Activated T-helper 1 cell treated with anti-CD3 and anti-CD28 coated beads, Interleukin-12 subunit alpha, Interleukin-12 subunit beta, Interleukin-2, Interleukin-4 antibody, amounts not matched to agents 30 ng/mL and 10 ng/mL and 1 ng/mL, durations not matched to agents 14 hours and 24 hours and 36 hours (primary cell): Measurements from ENCODE around the gene ALG9. TPM values are rescaled to one million over a fixed set of nuclear protein-coding genes. Genes with fewer than 3 reads are reported as not detected.
"Not testable (repeated sequence)": the region's sequence is repeated elsewhere in the genome, so short reads cannot be mapped to it uniquely, and the experiment has no call there.

Experiments
- DNase-seq: peaks from one replicate; pipeline ENCODE4 v3.0.0; 2021; ENCODE audit warnings: low spot score
- H3K27ac Mint-ChIP-seq: one replicate; pipeline ENCODE4 v1.8.0; 2021; ENCODE audit warnings: mild to moderate bottlenecking, mixed read lengths
- H3K27me3 Mint-ChIP-seq: one replicate; pipeline ENCODE4 v1.8.0; 2022; ENCODE audit warnings: mild to moderate bottlenecking, moderate library complexity, mixed read lengths; ENCODE audit not compliant: insufficient read depth
- H3K36me3 Mint-ChIP-seq: one replicate; pipeline ENCODE4 v1.8.0; 2021; ENCODE audit warnings: low read depth, mixed read lengths
- H3K4me1 Mint-ChIP-seq: one replicate; pipeline ENCODE4 v1.8.0; 2021; ENCODE audit warnings: low read depth, mixed read lengths
- H3K4me3 Mint-ChIP-seq: one replicate; pipeline ENCODE4 v1.8.0; 2021; ENCODE audit warnings: mild to moderate bottlenecking, moderate library complexity, mixed read lengths
- H3K9me3 Mint-ChIP-seq: one replicate; pipeline ENCODE4 v1.8.0; 2021; ENCODE audit warnings: mixed read lengths
- intact Hi-C: fragments of 100-400 bp; cut with micrococcal nuclease; formaldehyde crosslinking; loops from one replicate; pipeline ENCODE4 v1.15.1; 2024
- total RNA-seq: library from RNA; stranded (reverse); gene quantifications from 2 replicates; pipeline ENCODE4 v1.2.3, GENCODE V29; 2022

ALG9 gene
- total RNA-seq, 1 donor from 2014 or later: 29.3 TPM

DNA sequence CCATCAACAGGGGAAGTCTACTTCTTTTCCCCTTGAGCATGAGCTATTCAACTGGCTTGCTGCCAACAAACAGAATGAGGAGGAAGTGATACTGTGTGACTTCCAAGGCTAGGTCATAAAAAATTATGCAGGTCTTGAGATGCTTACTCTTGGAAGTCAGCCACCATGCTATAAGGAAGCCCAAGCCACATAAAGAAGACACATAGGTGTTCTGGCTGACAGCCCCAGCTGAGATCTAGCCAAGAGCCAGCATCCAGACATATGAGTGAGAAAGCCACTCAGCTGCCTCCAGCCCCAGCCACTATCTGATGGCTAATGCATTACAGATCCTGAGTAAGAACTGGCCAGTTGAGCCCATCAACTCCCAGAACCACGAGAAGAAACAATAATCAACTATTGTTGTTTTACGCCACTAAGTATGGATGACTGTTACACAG is 74.2 kb downstream of the ALG9 start:
- DNase-seq: no peak
- Mint-ChIP-seq H3K4me3 (no peak overlapping the region), H3K4me1 (peaks cover 9% of the 10 kb centered on the region), H3K27me3 (no peaks in the 10 kb centered on the region), H3K9me3 (no peaks in the 10 kb centered on the region), H3K36me3 (peaks cover 21% of the 10 kb centered on the region), H3K27ac (no peak overlapping the region)
- intact Hi-C loops: no loop called here

- H3K27me3 Mint-ChIP-seq: no peaks in the 10 kb centered on the region
- no peak overlapping the region for H3K27ac Mint-ChIP-seq
- H3K4me1 Mint-ChIP-seq: peaks cover 9% of the 10 kb centered on the region
- no peaks in the 10 kb centered on the region for H3K9me3 Mint-ChIP-seq
- no peak for DNase-seq
- no peak overlapping the region for H3K4me3 Mint-ChIP-seq
- H3K36me3 Mint-ChIP-seq: peaks cover 17% of the 10 kb centered on the region
- intact Hi-C loops: no loop called here
Observed at GRCh38 chr11:111796696-111797095, 74.7 kb downstream of the ALG9 start.

GRCh38 chr11:111795334-111795985 is 75.9 kb downstream of the ALG9 start:
- peaks cover 18% of the 10 kb centered on the region for H3K36me3 Mint-ChIP-seq
- intact Hi-C loops: no loop called here
- no peaks in the 10 kb centered on the region for H3K9me3 Mint-ChIP-seq
- peaks cover 9% of the 10 kb centered on the region for H3K4me1 Mint-ChIP-seq
- H3K27ac Mint-ChIP-seq: no peak overlapping the region
- no peak overlapping the region for H3K4me3 Mint-ChIP-seq
- no peak for DNase-seq
- H3K27me3 Mint-ChIP-seq: no peaks in the 10 kb centered on the region

DNA sequence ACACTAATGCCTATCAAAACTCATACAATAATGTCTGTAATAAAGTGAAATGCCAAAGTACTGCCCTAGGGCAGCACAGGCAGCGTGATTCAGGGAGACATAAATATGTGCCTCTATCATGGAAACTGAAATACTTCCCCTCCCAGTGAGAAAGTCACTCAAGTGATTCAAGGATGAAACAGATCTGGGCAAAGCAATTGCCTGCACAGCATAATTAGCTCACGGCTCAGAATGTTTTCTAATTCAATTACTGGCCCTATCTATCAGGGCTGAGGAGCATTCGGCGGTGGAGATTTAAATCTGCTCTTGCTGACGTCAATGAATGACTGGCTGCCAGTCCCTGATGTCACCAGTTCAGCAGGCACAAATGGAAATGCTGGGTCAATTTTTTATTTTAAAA is 77.5 kb downstream of the ALG9 start:
- no peak overlapping the region for H3K4me3 Mint-ChIP-seq
- no peak overlapping the region for H3K27ac Mint-ChIP-seq
- H3K27me3 Mint-ChIP-seq: no peaks in the 10 kb centered on the region
- intact Hi-C loops: no loop called here
- peaks cover 17% of the 10 kb centered on the region for H3K36me3 Mint-ChIP-seq
- no peaks in the 10 kb centered on the region for H3K9me3 Mint-ChIP-seq
- H3K4me1 Mint-ChIP-seq: peaks cover 9% of the 10 kb centered on the region
- no peak for DNase-seq

DNA sequence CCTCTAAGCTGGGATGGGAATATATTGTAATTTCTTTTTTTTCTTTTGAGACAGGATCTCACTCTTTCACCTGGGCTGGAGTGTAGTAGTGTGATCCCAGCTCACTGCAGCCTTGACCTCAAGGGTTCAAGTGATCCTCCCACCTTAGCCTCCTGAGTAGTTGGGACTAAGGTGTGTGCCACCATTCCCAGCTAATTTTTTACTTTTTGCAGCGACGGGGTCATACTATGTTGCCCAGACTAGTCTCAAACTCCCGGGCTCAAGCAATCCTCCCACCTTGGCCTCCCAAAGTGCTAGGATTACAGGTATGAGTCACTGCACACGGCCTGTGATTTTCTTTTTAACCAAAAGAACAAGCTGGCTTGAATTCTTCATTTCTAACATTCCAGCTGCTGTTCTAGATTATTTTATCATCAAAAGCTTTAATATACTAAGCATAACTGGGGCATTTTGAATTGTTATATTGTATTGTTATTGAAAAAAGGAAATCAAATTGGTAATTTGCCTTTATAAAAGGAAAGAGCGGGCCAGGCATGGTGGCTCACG is 78.4 kb downstream of the ALG9 start:
- H3K4me3 Mint-ChIP-seq: no peak overlapping the region
- intact Hi-C loops: no loop called here
- H3K36me3 Mint-ChIP-seq: peaks cover 15% of the 10 kb centered on the region
- no peaks in the 10 kb centered on the region for H3K27me3 Mint-ChIP-seq
- DNase-seq: no peak
- H3K27ac Mint-ChIP-seq: no peak overlapping the region
- no peaks in the 10 kb centered on the region for H3K9me3 Mint-ChIP-seq
- peaks cover 9% of the 10 kb centered on the region for H3K4me1 Mint-ChIP-seq

GRCh38 chr11:111792314-111792713 is 79.1 kb downstream of the ALG9 start:
- Mint-ChIP-seq H3K36me3 (peaks cover 11% of the 10 kb centered on the region), H3K4me3 (no peak overlapping the region), H3K27ac (no peak overlapping the region), H3K9me3 (no peaks in the 10 kb centered on the region), H3K4me1 (peaks cover 9% of the 10 kb centered on the region), H3K27me3 (no peaks in the 10 kb centered on the region)
- no peak for DNase-seq
- intact Hi-C loops: no loop called here

DNA sequence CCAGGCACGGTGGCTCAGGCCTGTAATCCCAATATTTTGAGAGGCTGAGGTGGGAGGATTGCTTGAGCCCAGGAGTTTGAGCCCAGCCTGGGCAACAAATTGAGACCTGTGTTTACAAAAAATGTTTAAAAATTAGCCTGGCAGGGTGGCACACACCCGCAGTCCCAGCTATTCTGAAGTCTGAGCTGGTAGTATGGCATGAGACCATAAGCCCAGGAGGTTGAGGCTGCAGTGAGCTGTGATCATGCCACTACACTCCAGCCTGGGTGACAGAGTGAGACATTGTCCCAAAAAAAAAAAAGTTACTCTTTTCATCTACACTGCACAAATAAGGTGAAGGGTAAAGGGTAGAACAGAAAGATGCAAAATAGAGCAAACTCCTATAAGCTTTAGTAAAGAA is 82.9 kb downstream of the ALG9 start:
- intact Hi-C loops: no loop called here
- H3K27ac Mint-ChIP-seq: no peak overlapping the region

GRCh38 chr11:111788051-111788450 is 83.3 kb downstream of the ALG9 start:
- H3K4me3 Mint-ChIP-seq: no peak overlapping the region

More for the DNA sequence above, 82.9 kb downstream of the ALG9 start:
- H3K36me3 Mint-ChIP-seq: peaks cover 13% of the 10 kb centered on the region
- H3K9me3 Mint-ChIP-seq: no peaks in the 10 kb centered on the region
- H3K4me3 Mint-ChIP-seq: no peak overlapping the region
- no peak for DNase-seq
- H3K27me3 Mint-ChIP-seq: no peaks in the 10 kb centered on the region
- no peaks in the 10 kb centered on the region for H3K4me1 Mint-ChIP-seq

DNA sequence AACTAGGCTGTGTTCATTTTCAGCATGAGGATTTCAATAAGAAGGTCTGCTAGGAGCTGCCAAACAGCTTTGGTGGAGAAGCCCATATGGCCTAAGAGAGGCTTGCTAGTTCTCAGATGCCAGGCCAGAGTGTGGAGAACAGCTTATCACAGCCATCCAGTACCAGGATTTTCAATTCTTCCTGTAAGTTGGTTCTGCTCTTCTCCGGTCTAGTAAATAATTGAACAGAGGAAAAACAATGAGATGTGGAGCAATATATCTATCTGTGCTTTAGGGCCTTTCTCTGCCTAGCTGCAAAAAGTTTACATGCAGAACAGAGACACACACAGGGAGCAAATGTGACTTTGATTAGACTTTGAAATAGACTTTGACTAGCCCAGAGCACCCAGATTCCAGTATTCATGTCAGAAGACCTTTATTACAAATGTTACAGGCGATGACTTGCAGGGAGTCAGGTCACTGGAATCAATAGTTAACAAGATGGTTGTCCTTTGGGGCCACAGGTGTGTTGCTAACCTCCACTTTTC is 85.4 kb downstream of the ALG9 start:
- H3K27ac Mint-ChIP-seq: no peak overlapping the region
- no peaks in the 10 kb centered on the region for H3K4me1 Mint-ChIP-seq
- H3K9me3 Mint-ChIP-seq: no peaks in the 10 kb centered on the region

More at GRCh38 chr11:111788051-111788450, 83.3 kb downstream of the ALG9 start:
- no peak for DNase-seq
- Mint-ChIP-seq H3K27ac (no peak overlapping the region), H3K4me1 (no peaks in the 10 kb centered on the region), H3K27me3 (no peaks in the 10 kb centered on the region), H3K9me3 (no peaks in the 10 kb centered on the region), H3K36me3 (peaks cover 13% of the 10 kb centered on the region)
- intact Hi-C loops: no loop called here

DNA sequence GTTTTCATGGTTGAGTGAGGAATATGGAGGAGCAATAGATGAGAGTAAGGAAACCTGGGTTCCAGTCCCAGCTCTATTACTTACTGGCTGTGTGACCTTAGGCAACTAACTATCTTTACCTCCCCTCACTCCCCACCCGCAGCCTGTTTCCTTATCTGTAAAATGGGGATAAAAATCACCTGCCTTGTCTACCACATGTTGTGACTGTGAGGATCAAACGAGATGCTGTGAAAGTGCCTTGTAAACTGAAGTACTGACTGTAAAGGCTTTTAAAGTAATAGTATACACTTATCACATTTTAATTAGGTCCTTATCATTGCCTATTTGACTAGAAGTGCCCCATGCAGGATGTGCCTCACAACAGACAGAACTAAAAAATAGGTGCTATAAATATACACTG is 86.3 kb downstream of the ALG9 start:
- intact Hi-C loops: no loop called here
- no peak for DNase-seq
- H3K36me3 Mint-ChIP-seq: peaks cover 10% of the 10 kb centered on the region
- H3K4me1 Mint-ChIP-seq: no peaks in the 10 kb centered on the region
- H3K9me3 Mint-ChIP-seq: no peaks in the 10 kb centered on the region
- no peak overlapping the region for H3K27ac Mint-ChIP-seq
- no peak overlapping the region for H3K4me3 Mint-ChIP-seq
- H3K27me3 Mint-ChIP-seq: no peaks in the 10 kb centered on the region

More for the DNA sequence above, 85.4 kb downstream of the ALG9 start:
- no peak overlapping the region for H3K4me3 Mint-ChIP-seq
- intact Hi-C loops: no loop called here
- no peak for DNase-seq
- H3K36me3 Mint-ChIP-seq: peaks cover 13% of the 10 kb centered on the region
- H3K27me3 Mint-ChIP-seq: no peaks in the 10 kb centered on the region

GRCh38 chr11:111784311-111784710 is 87.1 kb downstream of the ALG9 start:
- intact Hi-C loops, H3K27me3 Mint-ChIP-seq, H3K4me1 Mint-ChIP-seq, H3K9me3 Mint-ChIP-seq, DNase-seq, H3K4me3 Mint-ChIP-seq, H3K27ac Mint-ChIP-seq: not testable (repeated sequence)
- peaks cover 10% of the 10 kb centered on the region for H3K36me3 Mint-ChIP-seq

- Mint-ChIP-seq H3K27ac (no peak overlapping the region), H3K27me3 (no peaks in the 10 kb centered on the region), H3K4me1 (no peaks in the 10 kb centered on the region), H3K36me3 (peaks cover 10% of the 10 kb centered on the region), H3K4me3 (no peak overlapping the region), H3K9me3 (no peaks in the 10 kb centered on the region)
- no peak for DNase-seq
- intact Hi-C loops: no loop called here
Observed at GRCh38 chr11:111782109-111782741, 89.2 kb downstream of the ALG9 start.

DNA sequence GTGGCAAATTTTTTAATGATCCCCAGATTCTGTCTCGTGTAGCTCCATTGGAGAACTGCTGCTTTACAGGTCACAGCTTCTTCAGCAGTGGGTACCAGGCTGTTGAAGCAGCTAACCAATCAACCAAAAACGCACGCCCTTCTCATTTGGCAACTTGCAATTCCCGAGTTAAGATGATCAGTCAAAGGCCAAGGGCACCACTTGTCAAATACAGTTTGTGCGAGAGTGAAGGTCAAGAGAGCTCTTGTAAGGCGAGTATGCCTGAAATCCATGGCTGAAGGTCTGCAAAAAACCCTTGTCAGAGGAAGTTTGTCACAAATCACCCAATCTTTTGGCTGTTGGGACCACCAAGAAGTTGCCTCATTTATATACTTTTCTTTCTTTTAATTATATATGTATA is 92.3 kb downstream of the ALG9 start:
- intact Hi-C loops: loop anchor here (5.0 kb wide), 1 partner anchor 497 kb away; no protein-coding TSS in a partner anchor
- no peaks in the 10 kb centered on the region for H3K4me1 Mint-ChIP-seq
- no peaks in the 10 kb centered on the region for H3K27me3 Mint-ChIP-seq
- no peak for DNase-seq
- H3K27ac Mint-ChIP-seq: no peak overlapping the region
- H3K36me3 Mint-ChIP-seq: no peaks in the 10 kb centered on the region
- H3K4me3 Mint-ChIP-seq: no peak overlapping the region
- H3K9me3 Mint-ChIP-seq: no peaks in the 10 kb centered on the region
